Medulla oblongata (tissue), 1 donor: ENCODE data around the gene RPS6KA3.
"Not testable (repeated sequence)": the region's sequence is repeated elsewhere in the genome, so short reads cannot be mapped to it uniquely, and the experiment has no call there.

Experiments
- DNase-seq: peaks from one replicate; pipeline ENCODE4 v3.0.0-alpha.2; 2015; ENCODE audit errors: extremely low spot score

Gene RPS6KA3

GRCh38 chrX:20218836-20219505, 47.7 kb downstream of the RPS6KA3 start:
- DNase-seq, result no peak

- DNase-seq, result no peak
These were observed 48.8 kb downstream of the RPS6KA3 start for GRCh38 chrX:20217906-20218305.

GRCh38 chrX:20217271-20217670, 49.4 kb downstream of the RPS6KA3 start:
- DNase-seq, result no peak

GRCh38 chrX:20215565-20215964, 51.1 kb downstream of the RPS6KA3 start:
- no peak for DNase-seq

GRCh38 chrX:20212486-20213089, 54.1 kb downstream of the RPS6KA3 start:
- DNase-seq, result no peak

GRCh38 chrX:20211261-20211786, 55.4 kb downstream of the RPS6KA3 start:
- no peak for DNase-seq

GRCh38 chrX:20205927-20206708, 60.6 kb downstream of the RPS6KA3 start:
- DNase-seq, result no peak

- no peak for DNase-seq
These were observed 62.4 kb downstream of the RPS6KA3 start for GRCh38 chrX:20204351-20204750.

- no peak for DNase-seq
These were observed 69.0 kb downstream of the RPS6KA3 start for GRCh38 chrX:20197641-20198210.

GRCh38 chrX:20189171-20189570, 77.5 kb downstream of the RPS6KA3 start:
- no peak for DNase-seq

- DNase-seq, result no peak
These were observed 84.9 kb downstream of the RPS6KA3 start for GRCh38 chrX:20181598-20182329.

- no peak for DNase-seq
These were observed 89.6 kb downstream of the RPS6KA3 start for GRCh38 chrX:20177093-20177492.

- DNase-seq, result no peak
These were observed 92.9 kb downstream of the RPS6KA3 start for GRCh38 chrX:20173856-20174255.

GRCh38 chrX:20173313-20173712, 93.4 kb downstream of the RPS6KA3 start:
- no peak for DNase-seq

- no peak for DNase-seq
These were observed 94.8 kb downstream of the RPS6KA3 start for GRCh38 chrX:20171887-20172286.

GRCh38 chrX:20162516-20162915, 104.2 kb downstream of the RPS6KA3 start:
- not testable (repeated sequence) for DNase-seq

GRCh38 chrX:20159797-20160385, 106.8 kb downstream of the RPS6KA3 start:
- no peak for DNase-seq

GRCh38 chrX:20151689-20152088, 115.0 kb downstream of the RPS6KA3 start:
- no peak for DNase-seq

GRCh38 chrX:20149326-20149725, 117.4 kb downstream of the RPS6KA3 start:
- DNase-seq, result no peak

GRCh38 chrX:20147561-20147960, 119.1 kb downstream of the RPS6KA3 start:
- DNase-seq, result no peak

- no peak for DNase-seq
These were observed 122.2 kb downstream of the RPS6KA3 start for GRCh38 chrX:20144491-20144890.
